ENCODE results near the gene ATP6V1E1.
A peak's percentile ranks its signal among the peaks of the same experiment; 100 is the strongest.

ATP6V1E1 gene

DNA sequence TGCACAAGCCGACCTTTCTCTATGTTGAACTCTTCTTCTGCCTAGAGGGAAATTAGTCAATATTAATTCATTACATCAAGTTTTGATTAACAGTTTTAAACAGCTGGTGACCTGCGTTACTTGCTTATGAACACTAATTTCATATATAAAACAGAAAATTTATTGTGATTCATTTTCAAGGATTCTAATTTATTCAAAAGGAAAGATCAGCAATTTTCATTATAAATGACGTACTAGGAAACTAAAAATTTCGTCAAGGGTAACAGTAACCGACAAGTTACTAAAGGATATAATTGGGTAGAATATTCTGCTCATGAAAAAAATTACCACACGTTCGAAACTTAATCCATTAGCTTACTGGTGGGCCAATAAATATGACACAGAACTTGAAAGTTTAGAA lies 15.3 kb downstream of the ATP6V1E1 start:
- Histone ChIP-seq H2BK15ac (replicated peaks; ENCODE audit: low read depth) (no peak overlapping the region), H3K4me1 (ENCODE audit: control insufficient read depth, low read depth, low read length) (no peaks in the 10 kb centered on the region), H3K36me3 (ENCODE audit: control insufficient read depth, insufficient read depth, low read length) (peaks cover 2% of the 10 kb centered on the region), H2BK5ac (ENCODE audit: low read length) (no peak overlapping the region), H3K4ac (ENCODE audit: low read depth, low read length) (no peak overlapping the region), H3K56ac (ENCODE audit: low read length) (no peak overlapping the region), H3K18ac (ENCODE audit: low read length) (no peak overlapping the region), H3K27ac (ENCODE audit: low read depth, low read length) (no peak overlapping the region), H4K5ac (ENCODE audit: low read length) (no peak overlapping the region), H3K9ac (ENCODE audit: low read length) (no peak overlapping the region), H3K79me2 (ENCODE audit: control insufficient read depth, insufficient read depth, low read length) (no peaks in the 10 kb centered on the region), H3K79me1 (ENCODE audit: low read length) (no peaks in the 10 kb centered on the region), H3K4me3 (ENCODE audit: low read length) (no peak overlapping the region), H2BK120ac (ENCODE audit: low read depth, low read length) (no peak overlapping the region), H2AK5ac (ENCODE audit: low read length) (no peak overlapping the region), H4K8ac (ENCODE audit: low read depth, low read length) (no peak overlapping the region), H3K27me3 (ENCODE audit: insufficient read depth, low read length, poor library complexity) (no peaks in the 10 kb centered on the region), H3K4me2 (ENCODE audit: low read length) (no peak overlapping the region), H3K23ac (ENCODE audit: low read length) (no peak overlapping the region)
- no peak for DNase-seq
- WGBS (ENCODE audit: extremely low coverage, insufficient coverage, low lambda C conversion rate) = no CpG with 5 or more reads among the region's 7 CpGs

DNA sequence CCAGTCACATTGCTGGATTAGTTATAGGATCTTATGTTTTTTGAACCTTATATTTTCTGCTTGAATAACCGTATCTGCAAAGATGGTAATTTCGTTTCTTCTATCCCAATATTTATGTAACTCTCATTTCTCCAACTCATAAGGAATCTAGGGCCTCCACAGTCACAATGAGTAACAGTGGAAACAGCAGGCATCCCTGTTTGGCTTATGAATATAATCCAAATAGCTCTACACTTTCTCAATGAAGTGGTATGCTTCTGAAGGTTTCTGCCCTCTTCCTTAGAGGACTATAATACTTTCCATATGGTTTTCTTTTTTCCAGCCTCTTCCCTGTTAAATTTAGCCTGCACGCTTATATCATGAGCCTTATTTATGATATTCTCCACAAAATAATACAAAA lies 16.5 kb downstream of the ATP6V1E1 start:
- Histone ChIP-seq H3K18ac (ENCODE audit: low read length) (no peak overlapping the region), H3K56ac (ENCODE audit: low read length) (no peak overlapping the region), H3K23ac (ENCODE audit: low read length) (no peak overlapping the region), H3K4ac (ENCODE audit: low read depth, low read length) (no peak overlapping the region), H3K4me1 (ENCODE audit: control insufficient read depth, low read depth, low read length) (no peaks in the 10 kb centered on the region), H3K79me2 (ENCODE audit: control insufficient read depth, insufficient read depth, low read length) (no peaks in the 10 kb centered on the region), H2BK15ac (replicated peaks; ENCODE audit: low read depth) (no peak overlapping the region), H4K5ac (ENCODE audit: low read length) (no peak overlapping the region), H3K79me1 (ENCODE audit: low read length) (peaks cover 2% of the 10 kb centered on the region), H2BK120ac (ENCODE audit: low read depth, low read length) (no peak overlapping the region), H3K4me3 (ENCODE audit: low read length) (no peak overlapping the region), H3K9ac (ENCODE audit: low read length) (no peak overlapping the region), H3K4me2 (ENCODE audit: low read length) (no peak overlapping the region), H3K27ac (ENCODE audit: low read depth, low read length) (no peak overlapping the region), H2BK5ac (ENCODE audit: low read length) (no peak overlapping the region), H4K8ac (ENCODE audit: low read depth, low read length) (no peak overlapping the region), H2AK5ac (ENCODE audit: low read length) (no peak overlapping the region), H3K36me3 (ENCODE audit: control insufficient read depth, insufficient read depth, low read length) (peaks cover 5% of the 10 kb centered on the region), H3K27me3 (ENCODE audit: insufficient read depth, low read length, poor library complexity) (no peaks in the 10 kb centered on the region)
- WGBS (ENCODE audit: extremely low coverage, insufficient coverage, low lambda C conversion rate) = no CpG with 5 or more reads among the region's 3 CpGs
- no peak for DNase-seq

DNA sequence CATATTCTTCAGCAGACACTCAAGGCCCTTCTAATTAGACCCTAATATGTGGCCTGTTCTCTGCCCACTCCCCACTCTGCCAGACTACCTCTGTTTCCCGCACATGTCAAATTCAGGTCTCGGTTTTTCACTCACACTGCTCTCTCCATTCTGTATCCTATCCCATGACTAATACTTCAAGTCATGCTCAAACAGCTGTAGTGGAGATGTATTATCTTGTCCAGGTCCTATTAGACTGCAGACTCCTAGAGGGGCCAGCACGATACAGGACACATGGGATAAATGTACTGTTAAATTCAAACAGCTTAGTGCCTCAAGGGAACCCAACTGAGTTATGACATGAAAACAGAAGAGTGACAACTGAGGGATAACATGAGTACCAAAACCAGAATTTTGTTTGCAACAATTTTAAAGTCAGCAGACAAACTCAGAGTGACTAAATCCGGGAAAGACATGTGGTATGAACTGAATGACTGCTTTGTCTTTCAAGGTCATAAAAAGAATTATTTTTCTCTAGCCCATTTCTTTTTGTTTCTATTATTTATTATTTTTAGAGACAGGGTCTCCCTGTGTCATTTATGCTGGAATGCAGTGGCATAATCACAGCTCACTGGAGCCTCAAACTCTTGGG lies 20.5 kb downstream of the ATP6V1E1 start:
- no peak overlapping the region for H3K9ac ChIP-seq (ENCODE audit: low read length)
- no peaks in the 10 kb centered on the region for H3K27me3 ChIP-seq (ENCODE audit: insufficient read depth, low read length, poor library complexity)
- H2BK15ac ChIP-seq (replicated peaks; ENCODE audit: low read depth) = no peak overlapping the region
- no CpG with 5 or more reads among the region's 4 CpGs for WGBS (ENCODE audit: extremely low coverage, insufficient coverage, low lambda C conversion rate)
- no peaks in the 10 kb centered on the region for H3K4me1 ChIP-seq (ENCODE audit: control insufficient read depth, low read depth, low read length)
- H3K79me2 ChIP-seq (ENCODE audit: control insufficient read depth, insufficient read depth, low read length) = peaks cover 1% of the 10 kb centered on the region
- H3K79me1 ChIP-seq (ENCODE audit: low read length) = peaks cover 5% of the 10 kb centered on the region
- H3K27ac ChIP-seq (ENCODE audit: low read depth, low read length) = no peak overlapping the region
- H2AK5ac ChIP-seq (ENCODE audit: low read length) = no peak overlapping the region
- H3K18ac ChIP-seq (ENCODE audit: low read length) = no peak overlapping the region
- no peak overlapping the region for H2BK5ac ChIP-seq (ENCODE audit: low read length)
- no peak overlapping the region for H3K23ac ChIP-seq (ENCODE audit: low read length)
- no peak overlapping the region for H4K8ac ChIP-seq (ENCODE audit: low read depth, low read length)
- H3K4me3 ChIP-seq (ENCODE audit: low read length) = no peak overlapping the region
- no peak overlapping the region for H3K4me2 ChIP-seq (ENCODE audit: low read length)
- no peak overlapping the region for H3K4ac ChIP-seq (ENCODE audit: low read depth, low read length)
- DNase-seq = no peak
- no peak overlapping the region for H2BK120ac ChIP-seq (ENCODE audit: low read depth, low read length)
- peaks cover 8% of the 10 kb centered on the region for H3K36me3 ChIP-seq (ENCODE audit: control insufficient read depth, insufficient read depth, low read length)
- no peak overlapping the region for H4K5ac ChIP-seq (ENCODE audit: low read length)
- peak overlapping the region; percentile 7 for H3K56ac ChIP-seq (ENCODE audit: low read length)

DNA sequence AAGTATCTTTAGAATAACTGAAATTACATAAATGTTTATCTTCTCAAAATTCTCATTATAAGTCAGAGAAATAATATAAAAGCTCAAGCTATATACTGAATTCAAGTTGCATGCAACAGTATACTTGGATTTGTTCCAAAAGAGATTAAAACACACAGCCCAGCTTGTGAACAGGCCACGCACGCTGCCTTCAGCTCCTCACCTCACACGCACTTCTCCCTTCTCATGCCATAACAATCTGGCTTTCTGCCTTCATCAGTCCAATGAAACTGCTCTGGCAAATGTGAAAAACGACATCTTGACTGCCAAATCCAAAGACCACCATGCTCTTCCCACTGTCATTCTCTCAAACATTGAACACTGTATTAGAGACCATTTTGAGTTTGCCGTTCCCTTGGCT lies 22.1 kb downstream of the ATP6V1E1 start:
- H3K79me2 ChIP-seq (ENCODE audit: control insufficient read depth, insufficient read depth, low read length) = peaks cover 1% of the 10 kb centered on the region
- H3K56ac ChIP-seq (ENCODE audit: low read length) = no peak overlapping the region
- H3K4ac ChIP-seq (ENCODE audit: low read depth, low read length) = no peak overlapping the region
- H3K4me2 ChIP-seq (ENCODE audit: low read length) = no peak overlapping the region
- no peak overlapping the region for H3K4me3 ChIP-seq (ENCODE audit: low read length)
- H2AK5ac ChIP-seq (ENCODE audit: low read length) = no peak overlapping the region
- H4K8ac ChIP-seq (ENCODE audit: low read depth, low read length) = no peak overlapping the region
- H2BK120ac ChIP-seq (ENCODE audit: low read depth, low read length) = no peak overlapping the region
- H3K23ac ChIP-seq (ENCODE audit: low read length) = no peak overlapping the region
- no peak overlapping the region for H4K5ac ChIP-seq (ENCODE audit: low read length)
- no peak overlapping the region for H3K18ac ChIP-seq (ENCODE audit: low read length)
- H3K79me1 ChIP-seq (ENCODE audit: low read length) = peaks cover 5% of the 10 kb centered on the region
- H3K9ac ChIP-seq (ENCODE audit: low read length) = no peak overlapping the region
- no peaks in the 10 kb centered on the region for H3K4me1 ChIP-seq (ENCODE audit: control insufficient read depth, low read depth, low read length)
- no peaks in the 10 kb centered on the region for H3K27me3 ChIP-seq (ENCODE audit: insufficient read depth, low read length, poor library complexity)
- H2BK15ac ChIP-seq (replicated peaks; ENCODE audit: low read depth) = no peak overlapping the region
- DNase-seq = no peak
- H3K27ac ChIP-seq (ENCODE audit: low read depth, low read length) = no peak overlapping the region
- no peak overlapping the region for H2BK5ac ChIP-seq (ENCODE audit: low read length)
- peaks cover 5% of the 10 kb centered on the region for H3K36me3 ChIP-seq (ENCODE audit: control insufficient read depth, insufficient read depth, low read length)
- WGBS (ENCODE audit: extremely low coverage, insufficient coverage, low lambda C conversion rate) = no CpG with 5 or more reads among the region's 5 CpGs

DNA sequence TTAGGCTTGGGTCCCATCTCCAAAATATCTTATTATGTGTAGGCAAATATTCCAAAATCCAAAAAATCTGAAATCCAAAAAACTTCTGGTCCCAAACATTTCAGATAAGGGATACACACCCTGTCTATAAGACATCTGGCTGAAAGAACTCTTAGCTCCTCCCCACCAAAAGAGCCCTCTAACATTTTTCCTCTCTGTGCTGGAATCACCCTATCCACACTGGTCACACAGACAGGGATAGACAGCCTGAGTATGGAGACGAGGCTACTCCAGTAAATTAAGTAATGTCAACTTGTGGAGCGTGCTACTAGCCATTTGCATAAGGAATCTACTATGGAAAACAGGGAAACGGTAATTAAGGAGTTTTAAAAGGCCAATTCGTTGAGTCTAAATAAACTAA lies 24.9 kb downstream of the ATP6V1E1 start:
- Histone ChIP-seq H2AK5ac (ENCODE audit: low read length) (no peak overlapping the region), H3K36me3 (ENCODE audit: control insufficient read depth, insufficient read depth, low read length) (peaks cover 8% of the 10 kb centered on the region), H2BK15ac (replicated peaks; ENCODE audit: low read depth) (no peak overlapping the region), H3K4ac (ENCODE audit: low read depth, low read length) (no peak overlapping the region), H3K56ac (ENCODE audit: low read length) (no peak overlapping the region), H4K8ac (ENCODE audit: low read depth, low read length) (no peak overlapping the region), H3K23ac (ENCODE audit: low read length) (no peak overlapping the region), H3K18ac (ENCODE audit: low read length) (no peak overlapping the region), H3K27me3 (ENCODE audit: insufficient read depth, low read length, poor library complexity) (no peaks in the 10 kb centered on the region), H2BK5ac (ENCODE audit: low read length) (no peak overlapping the region), H2BK120ac (ENCODE audit: low read depth, low read length) (no peak overlapping the region), H3K4me1 (ENCODE audit: control insufficient read depth, low read depth, low read length) (no peaks in the 10 kb centered on the region), H3K79me1 (ENCODE audit: low read length) (peaks cover 5% of the 10 kb centered on the region), H3K4me3 (ENCODE audit: low read length) (no peak overlapping the region), H3K27ac (ENCODE audit: low read depth, low read length) (no peak overlapping the region), H4K5ac (ENCODE audit: low read length) (no peak overlapping the region), H3K9ac (ENCODE audit: low read length) (no peak overlapping the region), H3K79me2 (ENCODE audit: control insufficient read depth, insufficient read depth, low read length) (peaks cover 1% of the 10 kb centered on the region), H3K4me2 (ENCODE audit: low read length) (no peak overlapping the region)
- WGBS (ENCODE audit: extremely low coverage, insufficient coverage, low lambda C conversion rate) = no CpG with 5 or more reads among the region's 4 CpGs
- DNase-seq = no peak

DNA sequence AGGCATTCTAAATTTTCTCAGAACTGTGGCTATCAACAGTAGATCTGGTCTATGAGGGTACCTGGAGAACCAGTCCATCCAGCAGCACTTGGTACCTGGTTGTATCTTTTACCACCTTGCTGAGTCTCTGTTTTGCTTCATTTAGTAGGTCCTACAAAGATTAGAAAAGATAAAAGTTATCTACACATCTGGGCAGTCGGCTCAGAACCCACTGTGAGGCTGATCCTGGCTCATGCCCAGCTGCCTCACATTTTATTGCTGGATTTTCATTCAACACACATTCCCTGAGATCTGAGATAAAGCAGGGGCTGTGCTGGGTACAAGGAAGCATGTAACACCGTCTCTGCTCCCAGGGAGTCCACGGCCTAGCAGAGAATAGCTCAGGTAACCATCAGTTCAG lies 27.5 kb downstream of the ATP6V1E1 start:
- no peaks in the 10 kb centered on the region for H3K27me3 ChIP-seq (ENCODE audit: insufficient read depth, low read length, poor library complexity)
- H3K79me2 ChIP-seq (ENCODE audit: control insufficient read depth, insufficient read depth, low read length) = peaks cover 1% of the 10 kb centered on the region
- no peak overlapping the region for H4K5ac ChIP-seq (ENCODE audit: low read length)
- no peak overlapping the region for H3K27ac ChIP-seq (ENCODE audit: low read depth, low read length)
- H3K36me3 ChIP-seq (ENCODE audit: control insufficient read depth, insufficient read depth, low read length) = peaks cover 22% of the 10 kb centered on the region
- no peak overlapping the region for H3K18ac ChIP-seq (ENCODE audit: low read length)
- no peak overlapping the region for H3K9ac ChIP-seq (ENCODE audit: low read length)
- no peak overlapping the region for H2AK5ac ChIP-seq (ENCODE audit: low read length)
- no peak overlapping the region for H2BK5ac ChIP-seq (ENCODE audit: low read length)
- no peak overlapping the region for H3K4me3 ChIP-seq (ENCODE audit: low read length)
- no peak overlapping the region for H3K4me2 ChIP-seq (ENCODE audit: low read length)
- H3K4me1 ChIP-seq (ENCODE audit: control insufficient read depth, low read depth, low read length) = no peaks in the 10 kb centered on the region
- no peak overlapping the region for H3K4ac ChIP-seq (ENCODE audit: low read depth, low read length)
- H4K8ac ChIP-seq (ENCODE audit: low read depth, low read length) = no peak overlapping the region
- H2BK15ac ChIP-seq (replicated peaks; ENCODE audit: low read depth) = no peak overlapping the region
- no peak for DNase-seq
- no peak overlapping the region for H2BK120ac ChIP-seq (ENCODE audit: low read depth, low read length)
- no peak overlapping the region for H3K56ac ChIP-seq (ENCODE audit: low read length)
- peaks cover 3% of the 10 kb centered on the region for H3K79me1 ChIP-seq (ENCODE audit: low read length)
- H3K23ac ChIP-seq (ENCODE audit: low read length) = no peak overlapping the region
- WGBS (ENCODE audit: extremely low coverage, insufficient coverage, low lambda C conversion rate) = no CpG with 5 or more reads among the region's 3 CpGs
